HuH-7.5 (cell line): ENCODE measurements around the gene HSD17B12.

Source experiments
- DNase-seq: peaks from one replicate; pipeline ENCODE4 v3.0.0; 2011; ENCODE audit warnings: low spot score

HSD17B12 gene

GRCh38 chr11:43806976-43807375 lies 126.4 kb downstream of the HSD17B12 start:
- DNase-seq = no peak

- no peak for DNase-seq
These were observed 130.5 kb downstream of the HSD17B12 start for GRCh38 chr11:43810929-43811596.

- DNase-seq = no peak
These were observed 131.9 kb downstream of the HSD17B12 start for GRCh38 chr11:43812471-43812870.

- no peak for DNase-seq
These were observed 137.7 kb downstream of the HSD17B12 start for GRCh38 chr11:43818220-43818619.

GRCh38 chr11:43819926-43820325 lies 139.4 kb downstream of the HSD17B12 start:
- DNase-seq = no peak

- DNase-seq = no peak
These were observed 142.8 kb downstream of the HSD17B12 start for GRCh38 chr11:43823316-43823715.

GRCh38 chr11:43823851-43824250 lies 143.3 kb downstream of the HSD17B12 start:
- DNase-seq = no peak

GRCh38 chr11:43825217-43825816 lies 144.8 kb downstream of the HSD17B12 start:
- no peak for DNase-seq

GRCh38 chr11:43830928-43831440 lies 150.4 kb downstream of the HSD17B12 start:
- DNase-seq = no peak

GRCh38 chr11:43832536-43832935 lies 152.0 kb downstream of the HSD17B12 start:
- DNase-seq = no peak

- no peak for DNase-seq
These were observed 153.1 kb downstream of the HSD17B12 start for GRCh38 chr11:43833657-43834073.

GRCh38 chr11:43834286-43834685 lies 153.7 kb downstream of the HSD17B12 start:
- DNase-seq = no peak

GRCh38 chr11:43835104-43835503 lies 154.6 kb downstream of the HSD17B12 start:
- no peak for DNase-seq

GRCh38 chr11:43837879-43838278 lies 157.3 kb downstream of the HSD17B12 start:
- DNase-seq = no peak

- no peak for DNase-seq
These were observed 161.5 kb downstream of the HSD17B12 start for GRCh38 chr11:43842021-43842420.

- no peak for DNase-seq
These were observed 165.3 kb downstream of the HSD17B12 start for GRCh38 chr11:43845816-43846215.

GRCh38 chr11:43852057-43852636 lies 171.6 kb downstream of the HSD17B12 start:
- peak; percentile 21 for DNase-seq

- no peak for DNase-seq
These were observed 173.2 kb downstream of the HSD17B12 start for GRCh38 chr11:43853781-43854180.

GRCh38 chr11:43856993-43857392 lies 176.5 kb downstream of the HSD17B12 start:
- no peak for DNase-seq

GRCh38 chr11:43861141-43861540 lies 180.6 kb downstream of the HSD17B12 start:
- no peak for DNase-seq

GRCh38 chr11:43866520-43866919 lies 186.0 kb downstream of the HSD17B12 start:
- no peak for DNase-seq

GRCh38 chr11:43866969-43867368 lies 186.4 kb downstream of the HSD17B12 start:
- no peak for DNase-seq

- DNase-seq = no peak
These were observed 188.5 kb downstream of the HSD17B12 start for GRCh38 chr11:43868852-43869567.
